Activated B cell treated with CpG ODN at 0.5 μM for 24 hours (primary cell): ENCODE measurements around the gene POFUT2. TPM values are rescaled to one million over a fixed set of nuclear protein-coding genes. Genes with fewer than 3 reads are reported as not detected.

ENCODE experiments used
- ATAC-seq: fragments of 200-7000 bp; cut with Tn5 transposase; one replicate; pipeline ENCODE4 v1.10.0; 2021; ENCODE audit warnings: low read depth, mild to moderate bottlenecking, moderate library complexity
- CTCF ChIA-PET: fragments of 350-600 bp; sonication (Branson Sonifier 250); formaldehyde crosslinking; loops from one replicate; lab custom pipeline; 2021; ENCODE audit warnings: antibody characterized with exemption; lab: Charles Lee
- POLR2A ChIA-PET: fragments of 350-600 bp; sonication (Branson Sonifier 250); formaldehyde crosslinking; loops from one replicate; lab custom pipeline; 2021; ENCODE audit warnings: antibody characterized with exemption; lab: Charles Lee
- DNase-seq: peaks from one replicate; pipeline ENCODE4 v3.0.0; 2022
- H3K27ac Mint-ChIP-seq: one replicate; pipeline ENCODE4 v1.8.0; 2020; ENCODE audit warnings: mixed read lengths
- H3K27me3 Mint-ChIP-seq: one replicate; pipeline ENCODE4 v1.8.0; 2021; ENCODE audit warnings: mixed read lengths
- H3K36me3 Mint-ChIP-seq: one replicate; pipeline ENCODE4 v1.8.0; 2021; ENCODE audit warnings: low read depth, mixed read lengths
- H3K4me1 Mint-ChIP-seq: one replicate; pipeline ENCODE4 v1.8.0; 2021; ENCODE audit warnings: mixed read lengths
- H3K4me3 Mint-ChIP-seq: one replicate; pipeline ENCODE4 v1.8.0; 2020; ENCODE audit warnings: mild to moderate bottlenecking, mixed read lengths
- H3K9me3 Mint-ChIP-seq: one replicate; pipeline ENCODE4 v1.8.0; 2020; ENCODE audit warnings: mixed read lengths
- CTCF ChIP-seq: fragments of 200-600 bp; IDR thresholded peaks from one replicate; pipeline ENCODE4 v1.8.0; 2022; ENCODE audit warnings: antibody characterized with exemption, mild to moderate bottlenecking
- intact Hi-C: fragments of 100-400 bp; cut with micrococcal nuclease; formaldehyde crosslinking; loops from one replicate; pipeline ENCODE4 v1.15.1; 2024
- total RNA-seq: library from RNA; stranded (reverse); gene quantifications from 2 replicates; pipeline ENCODE4 v1.2.3, GENCODE V29; 2022

Gene POFUT2
- total RNA-seq, 1 donor from 2014 or later = 21.4 TPM

GRCh38 chr21:45231705-45232104 is 56.0 kb downstream of the POFUT2 start:
- no peak overlapping the region for H3K27ac Mint-ChIP-seq
- DNase-seq (no peak), ATAC-seq (no peak)
- no peaks in the 10 kb centered on the region for H3K9me3 Mint-ChIP-seq
- no peaks in the 10 kb centered on the region for H3K36me3 Mint-ChIP-seq
- H3K4me3 Mint-ChIP-seq = no peak overlapping the region
- POLR2A ChIA-PET = no interaction called here
- TF ChIP-seq CTCF = no peak
- CTCF ChIA-PET = no interaction called here
- peaks cover 13% of the 10 kb centered on the region for H3K4me1 Mint-ChIP-seq
- peaks cover 14% of the 10 kb centered on the region for H3K27me3 Mint-ChIP-seq
- intact Hi-C loops = no loop called here

- POLR2A ChIA-PET = no interaction called here
- DNase-seq (no peak), ATAC-seq (no peak)
- TF ChIP-seq CTCF = no peak
- peaks cover 31% of the 10 kb centered on the region for H3K4me1 Mint-ChIP-seq
- CTCF ChIA-PET = no interaction called here
- H3K27me3 Mint-ChIP-seq = peaks cover 7% of the 10 kb centered on the region
- H3K4me3 Mint-ChIP-seq = no peak overlapping the region
- peaks cover 2% of the 10 kb centered on the region for H3K36me3 Mint-ChIP-seq
- intact Hi-C loops = no loop called here
- H3K27ac Mint-ChIP-seq = no peak overlapping the region
- no peaks in the 10 kb centered on the region for H3K9me3 Mint-ChIP-seq
Measured at GRCh38 chr21:45228656-45229240, 58.9 kb downstream of the POFUT2 start.

GRCh38 chr21:45228171-45228641 is 59.5 kb downstream of the POFUT2 start:
- ChIA-PET CTCF (no interaction called here), POLR2A (no interaction called here)
- Mint-ChIP-seq H3K27me3 (peaks cover 6% of the 10 kb centered on the region), H3K36me3 (peaks cover 4% of the 10 kb centered on the region), H3K4me1 (peaks cover 31% of the 10 kb centered on the region), H3K4me3 (no peak overlapping the region), H3K9me3 (no peaks in the 10 kb centered on the region), H3K27ac (no peak overlapping the region)
- DNase-seq (no peak), ATAC-seq (no peak)
- intact Hi-C loops = no loop called here
- no peak for TF ChIP-seq CTCF

- H3K4me1 Mint-ChIP-seq = peaks cover 31% of the 10 kb centered on the region
- no peak for DNase-seq
- no peaks in the 10 kb centered on the region for H3K9me3 Mint-ChIP-seq
- no peak overlapping the region for H3K27ac Mint-ChIP-seq
- H3K36me3 Mint-ChIP-seq = peaks cover 9% of the 10 kb centered on the region
- peaks cover 6% of the 10 kb centered on the region for H3K27me3 Mint-ChIP-seq
- ATAC-seq = no peak
- H3K4me3 Mint-ChIP-seq = no peak overlapping the region
- POLR2A ChIA-PET = no interaction called here
- intact Hi-C loops = no loop called here
- TF ChIP-seq CTCF = no peak
- CTCF ChIA-PET = no interaction called here
Measured at GRCh38 chr21:45227735-45228134, 60.0 kb downstream of the POFUT2 start.

- POLR2A ChIA-PET = no interaction called here
- intact Hi-C loops = no loop called here
- Mint-ChIP-seq H3K9me3 (no peaks in the 10 kb centered on the region), H3K27ac (peak overlapping the region; percentile 21), H3K4me3 (peak overlapping the region; percentile 19), H3K27me3 (peaks cover under 1% of the 10 kb centered on the region), H3K36me3 (peaks cover 19% of the 10 kb centered on the region), H3K4me1 (peaks cover 31% of the 10 kb centered on the region)
- TF ChIP-seq CTCF = no peak
- ATAC-seq = peak; percentile 25
- no peak for DNase-seq
- CTCF ChIA-PET = no interaction called here
Measured at GRCh38 chr21:45226540-45227326, 61.0 kb downstream of the POFUT2 start.
